Peyer's patch (tissue), 4 donors: ENCODE results near the gene WFS1. TPM values are rescaled to one million over a fixed set of nuclear protein-coding genes. Genes with fewer than 3 reads are reported as not detected.

Experiments
- DNase-seq, 3 donors: peaks; one replicate each; pipeline ENCODE4 v3.0.0-alpha.2; 2017 to 2019
- H3K27ac ChIP-seq, 4 donors: fragments of 200-600 bp; sonication (generic); one replicate each; pipeline ENCODE4 v1.5.1; 2016 to 2019
- H3K27me3 ChIP-seq, 2 donors: fragments of 200-600 bp; sonication (generic); one replicate each; pipeline ENCODE4 v1.5.1; 2019
- H3K36me3 ChIP-seq, 3 donors: fragments of 200-600 bp; sonication (generic); one replicate each; pipeline ENCODE4 v1.5.1; 2016 to 2019
- H3K4me1 ChIP-seq, 4 donors: fragments of 200-600 bp; sonication (generic); one replicate each; pipeline ENCODE4 v1.5.1; 2016 to 2019
- H3K4me3 ChIP-seq, 4 donors: fragments of 200-600 bp; sonication (generic); 1 replicate in 3 of 4; 2 replicates in 1 of 4; pipeline ENCODE4 v1.5.1; 2016 to 2019; ENCODE audit warnings: mild to moderate bottlenecking in 1 of 4
- H3K9me3 ChIP-seq, 4 donors: fragments of 200-600 bp; sonication (generic); one replicate each; pipeline ENCODE4 v1.5.1; 2016 to 2019; ENCODE audit warnings: mild to moderate bottlenecking in 1 of 4
- POLR2A ChIP-seq, 2 donors: fragments of 450-650 bp; IDR thresholded peaks; one replicate each; pipeline ENCODE4 v1.5.1; 2017; ENCODE audit warnings: antibody characterized with exemption in 2 of 2, mild to moderate bottlenecking in 2 of 2, moderate library complexity in 2 of 2
- total RNA-seq, 4 donors: library from RNA; depleted of rRNA; stranded (reverse); fragments of >200 nt; gene quantifications; one replicate each; pipeline ENCODE4 v1.1.0, GENCODE V29; 2016
- TF ChIP-seq, protein P1 (sequence below), 6 experiments: fragments of 450-650 bp in 4 of 6; fragments of 200-600 bp in 2 of 6; sonication (generic) in 1 of 6; IDR thresholded peaks; one replicate each; pipeline ENCODE4 v1.5.1; 2017 to 2019; ENCODE audit warnings: antibody characterized with exemption in 6 of 6, mild to moderate bottlenecking in 3 of 6, moderate library complexity in 1 of 6

WFS1 gene
- total RNA-seq, 4 donors from 2014 or later, result 10.0 to 39.6 (median 30.0) TPM

DNA sequence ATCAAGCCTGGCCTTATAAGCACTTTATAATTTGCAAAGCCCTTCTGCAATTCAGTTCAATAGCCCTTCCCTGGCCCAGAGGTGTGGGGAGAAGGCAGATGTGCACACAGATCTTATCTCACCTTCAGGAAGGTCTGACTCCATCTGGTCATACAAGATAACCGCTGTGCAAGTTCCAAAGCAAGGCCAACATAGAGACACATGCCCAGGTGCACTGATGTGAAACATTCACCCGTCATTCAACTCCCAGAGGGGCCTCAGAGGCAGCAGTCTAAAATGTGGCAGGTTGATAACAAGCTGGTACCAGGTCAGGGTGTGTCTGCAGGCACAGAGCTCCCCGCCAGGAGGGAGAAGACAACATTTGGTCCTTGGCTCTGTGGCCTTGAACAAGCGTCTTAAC lies 10.9 kb upstream of the WFS1 start:
- Histone ChIP-seq H3K27ac (no peak overlapping the region), H3K4me1 (no peaks in the 10 kb centered on the region), H3K27me3 (no peaks in the 10 kb centered on the region), H3K36me3 (no peaks in the 10 kb centered on the region), H3K4me3 (no peak overlapping the region), H3K9me3 (no peaks in the 10 kb centered on the region)
- TF ChIP-seq POLR2A (IDR thresholded peaks at IDR 0.05), result no peak
- TF ChIP-seq, protein P1, sequence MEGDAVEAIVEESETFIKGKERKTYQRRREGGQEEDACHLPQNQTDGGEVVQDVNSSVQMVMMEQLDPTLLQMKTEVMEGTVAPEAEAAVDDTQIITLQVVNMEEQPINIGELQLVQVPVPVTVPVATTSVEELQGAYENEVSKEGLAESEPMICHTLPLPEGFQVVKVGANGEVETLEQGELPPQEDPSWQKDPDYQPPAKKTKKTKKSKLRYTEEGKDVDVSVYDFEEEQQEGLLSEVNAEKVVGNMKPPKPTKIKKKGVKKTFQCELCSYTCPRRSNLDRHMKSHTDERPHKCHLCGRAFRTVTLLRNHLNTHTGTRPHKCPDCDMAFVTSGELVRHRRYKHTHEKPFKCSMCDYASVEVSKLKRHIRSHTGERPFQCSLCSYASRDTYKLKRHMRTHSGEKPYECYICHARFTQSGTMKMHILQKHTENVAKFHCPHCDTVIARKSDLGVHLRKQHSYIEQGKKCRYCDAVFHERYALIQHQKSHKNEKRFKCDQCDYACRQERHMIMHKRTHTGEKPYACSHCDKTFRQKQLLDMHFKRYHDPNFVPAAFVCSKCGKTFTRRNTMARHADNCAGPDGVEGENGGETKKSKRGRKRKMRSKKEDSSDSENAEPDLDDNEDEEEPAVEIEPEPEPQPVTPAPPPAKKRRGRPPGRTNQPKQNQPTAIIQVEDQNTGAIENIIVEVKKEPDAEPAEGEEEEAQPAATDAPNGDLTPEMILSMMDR (IDR thresholded peaks at IDR 0.05), result no peak
- no peak for DNase-seq

DNA sequence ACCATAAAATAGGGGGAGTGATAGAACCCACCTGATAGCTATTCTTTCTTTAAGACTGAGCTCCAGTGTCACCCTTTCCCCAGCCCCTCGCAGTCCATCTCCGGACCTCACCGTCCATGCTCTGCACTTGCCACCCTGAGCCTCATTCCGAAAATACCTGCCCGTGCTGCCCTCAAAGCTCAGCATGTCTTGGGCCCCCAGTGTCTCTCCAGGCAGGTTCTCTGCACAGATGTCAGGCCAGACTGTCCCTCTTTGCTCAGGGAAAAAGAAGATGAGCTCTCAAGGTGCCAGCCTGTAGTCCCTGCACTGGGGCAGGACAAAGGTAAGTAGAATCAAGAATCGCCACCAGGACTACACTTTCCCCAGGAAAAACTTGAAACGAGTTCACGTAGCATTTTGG lies 9.8 kb upstream of the WFS1 start:
- TF ChIP-seq POLR2A (IDR thresholded peaks at IDR 0.05), result no peak
- TF ChIP-seq, protein P1 (IDR thresholded peaks at IDR 0.05), result no peak
- Histone ChIP-seq H3K4me3 (no peak overlapping the region), H3K27me3 (no peaks in the 10 kb centered on the region), H3K27ac (no peak overlapping the region), H3K9me3 (no peaks in the 10 kb centered on the region), H3K4me1 (no peaks in the 10 kb centered on the region), H3K36me3 (no peaks in the 10 kb centered on the region)
- no peak for DNase-seq

- H3K4me3 ChIP-seq, result no peak overlapping the region
- H3K4me1 ChIP-seq, result no peaks in the 10 kb centered on the region
- no peak overlapping the region for H3K27ac ChIP-seq
- no peak for DNase-seq
- no peaks in the 10 kb centered on the region for H3K9me3 ChIP-seq
- TF ChIP-seq, protein P1 (IDR thresholded peaks at IDR 0.05), result no peak
- no peak for TF ChIP-seq POLR2A (IDR thresholded peaks at IDR 0.05)
- H3K36me3 ChIP-seq, result no peaks in the 10 kb centered on the region
- H3K27me3 ChIP-seq, result no peaks in the 10 kb centered on the region
Measured at GRCh38 chr4:6262176-6262575, 7.5 kb upstream of the WFS1 start.

DNA sequence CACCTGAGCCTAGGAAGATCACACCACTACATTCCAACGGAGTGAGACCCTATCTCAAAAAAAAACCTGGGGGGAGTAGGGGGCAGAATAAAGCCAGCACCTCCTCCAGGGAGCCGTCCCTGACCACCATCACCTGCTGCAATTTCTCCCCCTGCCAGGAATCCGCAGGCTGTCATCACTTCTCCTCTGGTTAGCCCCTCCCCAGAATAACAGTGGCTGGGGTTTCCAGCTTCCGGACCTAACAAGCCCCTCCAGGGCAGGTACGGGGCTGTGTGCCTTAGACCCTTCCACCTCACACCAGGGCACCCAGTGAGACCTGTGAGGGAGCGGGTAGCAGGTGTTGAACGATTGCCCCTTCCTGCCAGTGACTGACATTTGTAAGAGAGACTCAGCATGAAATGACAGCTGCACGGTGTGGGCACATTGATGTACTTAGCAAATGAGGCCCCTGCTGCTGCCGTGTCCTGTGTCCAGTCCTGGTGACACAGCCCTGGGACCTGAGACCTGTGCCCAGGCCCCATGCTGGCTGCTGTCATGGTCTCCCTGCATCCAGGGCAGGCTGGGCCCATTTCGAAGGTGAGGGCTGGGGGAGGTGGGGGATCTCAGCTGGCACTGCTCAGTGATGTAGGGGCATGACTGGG lies 6.7 kb upstream of the WFS1 start:
- no peaks in the 10 kb centered on the region for H3K36me3 ChIP-seq
- no peaks in the 10 kb centered on the region for H3K9me3 ChIP-seq
- H3K4me1 ChIP-seq, result no peaks in the 10 kb centered on the region
- no peak overlapping the region for H3K27ac ChIP-seq
- DNase-seq, result no peak
- no peak overlapping the region for H3K4me3 ChIP-seq
- TF ChIP-seq, protein P1 (IDR thresholded peaks at IDR 0.05), result no peak
- TF ChIP-seq POLR2A (IDR thresholded peaks at IDR 0.05), result no peak
- no peaks in the 10 kb centered on the region for H3K27me3 ChIP-seq

- TF ChIP-seq POLR2A (IDR thresholded peaks at IDR 0.05), result no peak
- TF ChIP-seq, protein P1 (IDR thresholded peaks at IDR 0.05), result no peak
- DNase-seq, result no peak
- Histone ChIP-seq H3K27me3 (no peaks in the 10 kb centered on the region), H3K4me1 (no peaks in the 10 kb centered on the region), H3K9me3 (no peaks in the 10 kb centered on the region), H3K36me3 (no peaks in the 10 kb centered on the region), H3K27ac (no peak overlapping the region), H3K4me3 (no peak overlapping the region)
Measured at GRCh38 chr4:6263526-6264224, 6.0 kb upstream of the WFS1 start.
